H9 (cell line): ENCODE results near the gene CROCC2. TPM values are rescaled to one million over a fixed set of nuclear protein-coding genes. Genes with fewer than 3 reads are reported as not detected.

Experiments used
- DNase-seq: peaks from one replicate; pipeline ENCODE4 v3.0.0-alpha.2; 2017
- H2AFZ ChIP-seq: one replicate; pipeline ENCODE4 v1.6.1; 2013; ENCODE audit warnings: mild to moderate bottlenecking, low read length, control low read depth, moderate library complexity
- H2AK5ac ChIP-seq: 2 replicates; pipeline ENCODE4 v1.6.1; 2013; ENCODE audit warnings: low read length, control low read depth, mixed read lengths; ENCODE audit not compliant: insufficient read length
- H2BK120ac ChIP-seq: one replicate; pipeline ENCODE4 v1.6.1; 2013; ENCODE audit warnings: low read depth, mild to moderate bottlenecking, low read length, control low read depth, inconsistent platforms; ENCODE audit not compliant: poor library complexity, severe bottlenecking
- H2BK12ac ChIP-seq: 2 replicates; pipeline ENCODE4 v1.6.1; 2013; ENCODE audit warnings: low read length, control low read depth, mixed read lengths, low read depth; ENCODE audit not compliant: insufficient read length
- H2BK15ac ChIP-seq: 2 replicates; pipeline ENCODE4 v1.6.1; 2013; ENCODE audit warnings: low read depth, low read length, control low read depth
- H2BK20ac ChIP-seq: one replicate; pipeline ENCODE4 v1.6.1; 2013; ENCODE audit warnings: low read depth, mild to moderate bottlenecking, low read length, control low read depth, inconsistent platforms; ENCODE audit not compliant: poor library complexity, severe bottlenecking
- H2BK5ac ChIP-seq: 2 replicates; pipeline ENCODE4 v1.6.1; 2013; ENCODE audit warnings: low read length, control low read depth, mixed read lengths; ENCODE audit not compliant: insufficient read length
- H3K14ac ChIP-seq: 2 replicates; pipeline ENCODE4 v1.6.1; 2013; ENCODE audit warnings: low read length, control low read depth; ENCODE audit not compliant: insufficient read depth
- H3K18ac ChIP-seq: 2 replicates; pipeline ENCODE4 v1.6.1; 2013; ENCODE audit warnings: low read depth, mild to moderate bottlenecking, mixed read lengths, low read length, control low read depth; ENCODE audit not compliant: insufficient read length
- H3K23ac ChIP-seq: 2 replicates; pipeline ENCODE4 v1.6.1; 2013; ENCODE audit warnings: low read length, control low read depth, mixed read lengths, low read depth; ENCODE audit not compliant: insufficient read length
- H3K23me2 ChIP-seq: 2 replicates; pipeline ENCODE4 v1.6.1; 2013; ENCODE audit warnings: low read depth, mild to moderate bottlenecking, mixed read lengths, low read length, control low read depth; ENCODE audit not compliant: insufficient read length, poor library complexity, severe bottlenecking
- H3K27ac ChIP-seq: 2 replicates; pipeline ENCODE4 v1.5.1; 2013; ENCODE audit warnings: low read length, control low read depth, mixed read lengths, low read depth; ENCODE audit not compliant: insufficient read length
- H3K27me3 ChIP-seq: 2 replicates; pipeline ENCODE4 v1.6.1; 2013; ENCODE audit warnings: low read length, control low read depth, inconsistent platforms; ENCODE audit not compliant: insufficient read depth
- H3K4ac ChIP-seq: 2 replicates; pipeline ENCODE4 v1.6.1; 2013; ENCODE audit warnings: low read depth, mild to moderate bottlenecking, control low read depth, inconsistent platforms, low read length, moderate library complexity
- H3K4me1 ChIP-seq: 2 replicates; pipeline ENCODE4 v1.6.1; 2013; ENCODE audit warnings: low read length, control low read depth, inconsistent platforms; ENCODE audit not compliant: insufficient read depth
- H3K4me2 ChIP-seq: 2 replicates; pipeline ENCODE4 v1.6.1; 2013; ENCODE audit warnings: low read length, control low read depth, mixed read lengths; ENCODE audit not compliant: insufficient read length, insufficient read depth
- H3K56ac ChIP-seq: 2 replicates; pipeline ENCODE4 v1.6.1; 2013; ENCODE audit warnings: low read depth, mild to moderate bottlenecking, mixed read lengths, low read length, control low read depth; ENCODE audit not compliant: insufficient read length
- H3K79me1 ChIP-seq: 2 replicates; pipeline ENCODE4 v1.6.1; 2013; ENCODE audit warnings: low read depth, mild to moderate bottlenecking, moderate library complexity, low read length, control low read depth, inconsistent platforms; ENCODE audit not compliant: insufficient read depth, poor library complexity, severe bottlenecking
- H3K79me2 ChIP-seq: 2 replicates; pipeline ENCODE4 v1.6.1; 2013; ENCODE audit warnings: low read length, control low read depth, inconsistent platforms; ENCODE audit not compliant: insufficient read depth
- H3K9ac ChIP-seq: 2 replicates; pipeline ENCODE4 v1.6.1; 2013; ENCODE audit warnings: low read length, control low read depth, mixed read lengths; ENCODE audit not compliant: insufficient read length; ENCODE audit errors: extremely low read depth
- H3K9me3 ChIP-seq: one replicate; pipeline ENCODE4 v1.6.1; 2013; ENCODE audit warnings: low read depth, low read length, inconsistent platforms; ENCODE audit not compliant: control insufficient read depth
- H3T11ph ChIP-seq: one replicate; pipeline ENCODE4 v1.6.1; 2013; ENCODE audit warnings: mild to moderate bottlenecking, low read length, control low read depth, inconsistent platforms
- H4K20me1 ChIP-seq: one replicate; pipeline ENCODE4 v1.6.1; 2013; ENCODE audit not compliant: control insufficient read depth, insufficient read length, insufficient read depth
- H4K5ac ChIP-seq: 2 replicates; pipeline ENCODE4 v1.6.1; 2013; ENCODE audit warnings: low read depth, mild to moderate bottlenecking, mixed read lengths, low read length, control low read depth; ENCODE audit not compliant: insufficient read length
- H4K8ac ChIP-seq: replicated peaks from 2 replicates; pipeline ENCODE4 v1.6.1; 2013; ENCODE audit warnings: low read length, control low read depth, mixed read lengths, low read depth; ENCODE audit not compliant: insufficient read length
- H4K91ac ChIP-seq: 2 replicates; pipeline ENCODE4 v1.6.1; 2013; ENCODE audit warnings: low read depth, mild to moderate bottlenecking, moderate library complexity, mixed read lengths, low read length, control low read depth; ENCODE audit not compliant: insufficient read length
- H3K27ac Mint-ChIP-seq, 3 experiments: 2 replicates in 2 of 3; 3 replicates in 1 of 3; pipeline ENCODE4 v1.8.0; 2020 to 2021; ENCODE audit warnings: mixed read lengths in 3 of 3, mild to moderate bottlenecking in 1 of 3, moderate library complexity in 1 of 3
- H3K27me3 Mint-ChIP-seq: 2 replicates; pipeline ENCODE4 v1.8.0; 2021; ENCODE audit warnings: low read depth, mild to moderate bottlenecking, moderate library complexity, mixed read lengths
- H3K36me3 Mint-ChIP-seq, 3 experiments: 2 replicates in 2 of 3; 3 replicates in 1 of 3; pipeline ENCODE4 v1.8.0; 2020 to 2021; ENCODE audit warnings: low read depth in 3 of 3, mixed read lengths in 3 of 3; ENCODE audit not compliant: insufficient read depth in 1 of 3
- H3K4me1 Mint-ChIP-seq, 2 experiments: 2 replicates each; pipeline ENCODE4 v1.8.0; 2020; ENCODE audit warnings: mixed read lengths in 2 of 2
- H3K4me3 Mint-ChIP-seq, 2 experiments: 2 replicates in 1 of 2; 3 replicates in 1 of 2; pipeline ENCODE4 v1.8.0; 2020 to 2021; ENCODE audit warnings: mild to moderate bottlenecking in 2 of 2, mixed read lengths in 2 of 2, moderate library complexity in 1 of 2
- H3K9me3 Mint-ChIP-seq, 2 experiments: 2 replicates in 1 of 2; 3 replicates in 1 of 2; pipeline ENCODE4 v1.8.0; 2020; ENCODE audit warnings: mild to moderate bottlenecking in 2 of 2, mixed read lengths in 2 of 2, moderate library complexity in 1 of 2
- WGBS: extraction: QIAGEN DNeasy Blood & Tissue Kit; methylation state at CpG from one replicate; pipeline ENCODE4 v1.1.7; 2013; ENCODE audit warnings: missing lambda C conversion rate, low lambda C conversion rate, mixed read lengths; ENCODE audit not compliant: insufficient read length; ENCODE audit errors: extremely low coverage; 5-methylcytosine and 5-hydroxymethylcytosine counted together
- total RNA-seq: library from RNA; stranded (reverse); gene quantifications from 2 replicates; pipeline ENCODE4 v1.2.1, GENCODE V29; 2021
- TF ChIP-seq, protein P1 (sequence below): fragments of 200-600 bp; sonication (generic); conservative IDR thresholded peaks from 3 replicates; pipeline ENCODE4 v1.8.0; 2021; ENCODE audit warnings: antibody characterized with exemption, mild to moderate bottlenecking

The CROCC2 gene
- total RNA-seq, 1 experiment from 2014 or later = not detected

DNA sequence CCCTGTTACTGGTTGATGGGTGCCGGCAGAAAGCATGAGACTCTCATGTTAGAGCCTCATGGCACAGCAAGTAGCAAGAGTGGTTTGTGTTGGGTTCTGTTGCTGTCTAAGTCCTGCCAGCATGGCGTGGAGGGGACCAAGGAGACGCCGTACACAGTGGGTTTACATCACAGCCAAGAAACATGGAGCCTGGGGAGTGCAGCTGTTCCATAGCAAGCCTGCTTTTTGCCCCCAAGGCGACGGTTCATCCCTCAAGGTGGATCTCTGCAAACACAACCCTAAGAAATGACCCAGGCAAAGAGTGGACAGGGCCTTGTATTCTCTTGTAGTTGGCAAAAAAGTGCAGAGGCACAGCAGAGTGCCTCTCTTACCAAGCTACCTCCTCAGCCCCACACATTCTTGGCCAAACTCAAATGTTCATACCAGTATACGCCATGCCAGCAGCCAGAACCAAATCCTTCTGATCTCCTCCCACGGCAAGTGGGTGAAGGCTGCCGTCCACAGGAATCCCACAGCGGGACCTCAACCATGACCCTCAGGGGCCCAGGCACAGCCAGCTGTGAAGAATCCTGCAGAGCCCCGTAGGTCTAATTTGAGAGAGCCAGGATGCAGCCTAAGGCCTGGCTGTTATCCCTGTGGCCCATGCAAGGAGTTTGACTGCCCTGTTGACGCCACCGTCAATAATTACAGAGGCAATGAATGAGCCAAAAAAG is 111.2 kb downstream of the CROCC2 start:
- no peaks in the 10 kb centered on the region for H3K27me3 ChIP-seq
- no peak overlapping the region for H2AK5ac ChIP-seq
- Mint-ChIP-seq H3K27me3 (peaks cover 1% of the 10 kb centered on the region), H3K36me3 (no peaks in the 10 kb centered on the region; a peak in 1 of 7 replicates), H3K4me1 (peaks cover 3 to 4% of the 10 kb centered on the region in 2 experiments; a peak in 3 of 4 replicates), H3K4me3 (no peak overlapping the region), H3K9me3 (peaks cover 2 to 8% of the 10 kb centered on the region in 2 experiments; a peak in 3 of 5 replicates), H3K27ac (no peak overlapping the region)
- TF ChIP-seq, protein P1, sequence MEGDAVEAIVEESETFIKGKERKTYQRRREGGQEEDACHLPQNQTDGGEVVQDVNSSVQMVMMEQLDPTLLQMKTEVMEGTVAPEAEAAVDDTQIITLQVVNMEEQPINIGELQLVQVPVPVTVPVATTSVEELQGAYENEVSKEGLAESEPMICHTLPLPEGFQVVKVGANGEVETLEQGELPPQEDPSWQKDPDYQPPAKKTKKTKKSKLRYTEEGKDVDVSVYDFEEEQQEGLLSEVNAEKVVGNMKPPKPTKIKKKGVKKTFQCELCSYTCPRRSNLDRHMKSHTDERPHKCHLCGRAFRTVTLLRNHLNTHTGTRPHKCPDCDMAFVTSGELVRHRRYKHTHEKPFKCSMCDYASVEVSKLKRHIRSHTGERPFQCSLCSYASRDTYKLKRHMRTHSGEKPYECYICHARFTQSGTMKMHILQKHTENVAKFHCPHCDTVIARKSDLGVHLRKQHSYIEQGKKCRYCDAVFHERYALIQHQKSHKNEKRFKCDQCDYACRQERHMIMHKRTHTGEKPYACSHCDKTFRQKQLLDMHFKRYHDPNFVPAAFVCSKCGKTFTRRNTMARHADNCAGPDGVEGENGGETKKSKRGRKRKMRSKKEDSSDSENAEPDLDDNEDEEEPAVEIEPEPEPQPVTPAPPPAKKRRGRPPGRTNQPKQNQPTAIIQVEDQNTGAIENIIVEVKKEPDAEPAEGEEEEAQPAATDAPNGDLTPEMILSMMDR = no peak
- no peak overlapping the region for H3K27ac ChIP-seq
- no peak overlapping the region for H3K14ac ChIP-seq
- no peaks in the 10 kb centered on the region for H3K79me1 ChIP-seq
- H2BK120ac ChIP-seq = no peak overlapping the region
- H3K18ac ChIP-seq = no peak overlapping the region
- no peaks in the 10 kb centered on the region for H3K4me1 ChIP-seq
- H3K23ac ChIP-seq = no peak overlapping the region
- no peak overlapping the region for H2AFZ ChIP-seq
- no peak overlapping the region for H3K4ac ChIP-seq
- H2BK12ac ChIP-seq = no peak overlapping the region
- H2BK5ac ChIP-seq = no peak overlapping the region
- H3K56ac ChIP-seq = no peak overlapping the region
- WGBS = no CpG with 5 or more reads among the region's 13 CpGs
- H4K20me1 ChIP-seq = no peaks in the 10 kb centered on the region
- H3K9ac ChIP-seq = no peak overlapping the region
- H3K4me2 ChIP-seq = no peak overlapping the region
- H2BK20ac ChIP-seq = no peak overlapping the region
- no peaks in the 10 kb centered on the region for H3K23me2 ChIP-seq
- H3T11ph ChIP-seq = no peak overlapping the region
- H3K9me3 ChIP-seq = no peaks in the 10 kb centered on the region
- no peaks in the 10 kb centered on the region for H3K79me2 ChIP-seq
- no peak overlapping the region for H4K5ac ChIP-seq
- H2BK15ac ChIP-seq = no peak overlapping the region
- no peak overlapping the region for H4K91ac ChIP-seq
- DNase-seq = no peak
- H4K8ac ChIP-seq = no peak overlapping the region
